Endometrium (tissue), 2 donors: ENCODE data around the gene ZGRF1.
A peak's percentile ranks its signal among the peaks of the same experiment; 100 is the strongest.
"Not testable (repeated sequence)": the region's sequence is repeated elsewhere in the genome, so short reads cannot be mapped to it uniquely, and the experiment has no call there.

Source experiments
- FAIRE-seq: peaks from 2 replicates; lab custom pipeline; 2012; peaks lifted over from hg19 to GRCh38; lab: Jason Lieb, UNC
- donor health status: control.
- donor health status: control.

The ZGRF1 gene

DNA sequence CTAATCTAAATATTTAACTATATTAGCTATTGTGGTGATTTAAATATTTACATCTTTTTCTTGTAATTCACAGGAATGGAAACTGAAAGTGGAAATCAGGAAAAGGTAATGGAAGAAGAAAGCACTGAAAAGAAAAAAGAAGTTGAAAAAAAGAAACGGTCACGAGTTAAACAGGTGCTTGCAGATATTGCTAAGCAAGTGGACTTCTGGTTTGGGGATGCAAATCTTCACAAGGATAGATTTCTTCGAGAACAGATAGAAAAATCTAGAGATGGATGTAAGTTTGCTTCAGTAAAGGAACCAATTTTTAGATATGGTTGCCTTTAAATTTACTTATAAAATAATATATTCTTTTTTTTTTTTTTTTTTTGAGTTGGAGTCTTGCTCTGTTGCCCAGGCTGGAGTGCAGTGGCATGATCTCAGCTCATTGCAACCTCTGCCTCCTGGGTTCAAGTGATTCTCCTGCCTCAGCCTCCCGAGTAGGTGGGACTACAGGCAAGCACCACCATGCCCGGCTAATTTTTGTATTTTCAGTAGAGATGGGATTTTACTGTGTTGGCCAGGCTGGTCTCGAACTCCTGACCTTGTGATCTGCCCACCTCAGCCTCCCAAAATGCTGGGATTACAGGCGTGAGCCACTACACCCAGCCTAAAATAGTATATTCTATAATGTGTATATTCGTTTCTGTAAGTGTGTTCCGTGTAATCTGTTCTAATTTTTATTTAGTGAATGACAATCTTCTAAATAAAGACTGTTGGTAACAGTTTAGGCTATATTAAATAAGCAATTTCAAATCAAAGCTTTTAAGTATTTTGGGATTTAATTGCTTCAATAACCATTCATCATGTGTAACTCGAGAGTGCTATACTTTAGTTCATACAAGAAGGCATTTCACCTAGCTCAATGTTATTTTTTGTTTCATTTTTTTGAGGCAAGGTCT lies 8.2 kb upstream of the ZGRF1 start:
- FAIRE-seq = not testable (repeated sequence)

DNA sequence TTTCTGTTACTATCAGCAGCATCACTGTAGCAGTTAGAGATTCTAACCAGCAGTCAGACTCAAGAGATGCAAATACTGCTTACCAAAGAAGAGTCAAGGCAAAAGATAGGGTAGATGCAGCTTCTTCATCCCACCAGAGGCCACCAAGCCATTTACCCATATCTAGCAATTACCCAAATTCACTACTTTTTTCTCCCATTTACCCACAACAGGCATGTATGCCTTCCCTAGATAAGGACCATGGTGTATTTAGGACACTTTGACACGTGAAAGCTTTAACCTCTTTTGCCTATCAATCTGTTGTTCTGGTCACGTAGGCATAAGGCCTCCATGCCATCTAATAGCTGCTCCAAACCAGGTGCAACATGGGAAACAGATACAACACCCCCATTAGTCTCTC lies 5.8 kb upstream of the ZGRF1 start:
- no peak for FAIRE-seq

GRCh38 chr4:112637552-112637866 lies 800 bp upstream of the ZGRF1 start:
- no peak for FAIRE-seq

- peak; percentile 65 for FAIRE-seq
Measured at GRCh38 chr4:112633477-112634235, 3.1 kb downstream of the ZGRF1 start.

- no peak for FAIRE-seq
Measured at GRCh38 chr4:112626228-112626627, 10.5 kb downstream of the ZGRF1 start.

DNA sequence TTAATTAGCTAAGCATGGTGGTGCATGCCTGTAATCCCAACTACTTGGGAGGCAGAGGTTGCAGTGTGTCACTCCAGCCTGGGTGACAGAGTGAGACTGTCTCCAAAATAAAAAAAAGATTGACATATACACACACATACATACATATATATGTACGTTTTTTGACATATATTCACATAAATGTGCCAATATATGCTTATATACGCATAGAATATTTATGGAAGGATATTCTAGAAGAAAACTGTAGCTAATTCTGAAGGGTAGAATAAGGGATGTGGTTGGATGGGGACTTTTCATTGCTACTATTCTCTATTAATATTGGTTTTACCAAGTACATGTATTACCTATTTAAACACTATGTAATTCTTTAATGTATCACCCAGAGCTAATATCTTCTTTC lies 19.7 kb downstream of the ZGRF1 start:
- no peak for FAIRE-seq

GRCh38 chr4:112612814-112613213 lies 23.9 kb downstream of the ZGRF1 start:
- FAIRE-seq = not testable (repeated sequence)

DNA sequence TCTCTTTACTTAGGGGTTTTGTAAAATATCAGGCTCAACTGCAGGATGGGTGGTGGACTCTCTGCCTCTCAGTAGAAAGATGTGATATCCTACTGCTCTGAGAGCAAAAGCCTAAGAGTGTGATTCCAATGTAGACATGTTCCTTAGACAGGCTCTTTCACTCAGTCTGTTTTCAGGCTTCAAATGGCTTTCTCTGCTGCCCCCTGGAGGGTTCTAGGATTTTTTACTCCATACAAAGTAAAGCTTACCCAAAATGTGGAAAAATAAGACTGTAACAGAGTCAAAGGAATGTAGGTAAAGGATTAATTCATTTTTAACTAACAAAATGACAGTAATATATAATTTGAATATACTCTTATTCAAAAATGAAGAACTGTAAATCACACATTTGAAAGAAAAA lies 32.1 kb downstream of the ZGRF1 start:
- peak; percentile 29 for FAIRE-seq

GRCh38 chr4:112594993-112595392 lies 41.7 kb downstream of the ZGRF1 start:
- no peak for FAIRE-seq

GRCh38 chr4:112593438-112594133 lies 43.1 kb downstream of the ZGRF1 start:
- FAIRE-seq = no peak

GRCh38 chr4:112592717-112593116 lies 44.0 kb downstream of the ZGRF1 start:
- FAIRE-seq = no peak

- no peak for FAIRE-seq
Measured at GRCh38 chr4:112591593-112591992, 45.1 kb downstream of the ZGRF1 start.

DNA sequence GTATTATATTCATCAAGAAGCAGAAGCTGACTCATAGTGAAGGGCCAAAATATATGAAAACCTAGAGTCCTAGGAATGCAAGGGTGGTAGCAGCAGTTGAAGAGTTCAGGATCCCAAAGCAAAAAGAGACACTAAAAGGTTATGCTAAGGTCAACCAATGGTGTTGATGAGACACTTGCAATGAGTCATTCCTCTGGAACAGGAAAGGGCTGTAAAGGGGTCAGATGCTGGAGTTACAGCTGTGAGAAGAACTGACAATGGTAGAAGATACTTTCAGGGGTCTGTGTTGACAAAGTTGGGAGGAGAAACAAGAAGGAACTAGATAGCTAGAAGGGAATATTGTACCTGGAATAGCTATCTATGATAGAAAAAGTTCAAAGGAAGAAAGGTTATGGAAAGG lies 47.5 kb downstream of the ZGRF1 start:
- FAIRE-seq = no peak

DNA sequence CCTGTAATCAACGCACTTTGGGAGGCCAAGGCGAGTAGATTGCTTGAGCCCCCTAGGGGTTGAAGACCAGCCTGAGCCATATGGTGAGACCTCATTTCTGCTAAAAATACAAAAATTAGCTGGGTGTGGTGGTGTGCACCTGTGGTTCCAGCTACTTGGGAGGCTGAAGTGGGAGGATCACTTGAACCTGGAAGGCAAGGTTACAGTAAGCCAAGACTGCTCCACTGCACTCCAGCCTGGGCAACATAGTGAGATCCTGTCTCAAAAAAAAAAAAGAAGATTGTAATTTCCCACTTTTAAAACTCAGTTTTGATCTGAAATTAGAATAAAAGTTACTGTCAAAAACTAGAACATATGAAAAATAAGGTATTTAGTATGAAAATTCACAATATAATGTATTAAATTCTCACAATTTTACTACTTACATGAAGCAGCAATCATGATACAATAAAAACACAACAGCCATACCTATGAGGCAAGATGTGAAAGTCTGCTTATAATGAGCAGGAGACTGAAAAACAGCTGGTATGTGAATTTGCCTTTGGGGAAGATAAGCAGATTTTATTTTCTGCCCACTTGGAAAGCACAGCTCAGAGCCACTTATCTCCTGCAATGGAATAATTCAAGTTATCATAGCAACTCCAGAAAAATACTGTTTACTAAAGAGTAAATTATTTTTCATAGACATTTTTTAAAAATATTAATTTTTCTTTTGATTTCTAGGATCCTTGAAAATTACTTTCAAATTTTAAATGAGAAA lies 50.6 kb downstream of the ZGRF1 start:
- FAIRE-seq = peak; percentile 12

GRCh38 chr4:112567536-112567935 lies 69.2 kb downstream of the ZGRF1 start:
- no peak for FAIRE-seq

GRCh38 chr4:112564706-112565270 lies 71.9 kb downstream of the ZGRF1 start:
- FAIRE-seq = no peak

GRCh38 chr4:112563431-112564200 lies 73.1 kb downstream of the ZGRF1 start:
- no peak for FAIRE-seq

DNA sequence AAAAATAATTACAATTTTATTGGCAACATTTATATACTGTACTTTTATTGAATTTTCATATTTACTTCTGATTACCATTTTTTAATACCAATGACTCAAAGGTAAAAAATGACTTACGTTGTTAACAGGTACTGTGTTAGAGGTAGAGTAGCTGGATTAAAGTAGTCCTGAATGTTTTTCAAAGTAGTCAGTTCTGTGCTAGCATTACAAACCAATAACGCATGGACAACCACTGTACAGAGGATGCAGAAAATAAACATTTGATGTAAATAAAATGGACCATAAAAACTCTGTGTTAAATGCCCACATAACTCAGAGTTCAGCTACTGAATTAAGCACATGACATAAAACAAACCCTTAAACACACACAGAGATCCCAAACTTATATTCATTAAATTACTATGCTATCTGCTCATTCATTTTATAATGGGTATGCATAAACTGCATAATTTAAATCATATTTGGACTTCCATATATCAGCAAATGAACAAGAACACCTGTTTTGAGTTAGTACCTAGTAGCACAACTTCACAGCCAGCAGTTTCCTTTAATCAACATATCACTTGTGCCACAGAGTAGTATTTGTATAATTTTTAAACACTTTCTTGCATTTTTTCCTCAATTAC lies 74.3 kb downstream of the ZGRF1 start:
- no peak for FAIRE-seq

DNA sequence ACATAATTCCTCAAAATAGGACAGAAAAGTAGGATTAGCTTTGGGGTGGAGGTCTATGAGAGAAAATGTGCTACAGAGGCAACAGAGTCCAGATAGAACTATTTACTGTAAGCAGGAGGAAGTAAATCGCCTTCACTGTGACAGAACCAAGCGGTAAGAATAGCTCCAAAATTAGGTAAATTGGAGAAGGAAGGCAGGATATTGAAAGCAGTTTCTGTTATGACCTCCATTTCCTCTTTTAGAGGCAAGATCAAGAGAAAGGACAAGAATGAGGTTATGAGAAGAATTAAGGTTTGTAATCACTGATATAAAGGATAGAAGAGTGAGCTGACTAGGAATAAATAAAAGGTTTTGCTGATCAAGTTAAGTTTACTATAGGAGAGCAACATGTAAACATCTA lies 76.6 kb downstream of the ZGRF1 start:
- no peak for FAIRE-seq

- no peak for FAIRE-seq
Measured at GRCh38 chr4:112559053-112559452, 77.7 kb downstream of the ZGRF1 start.
